Naive thymus-derived CD8-positive, alpha-beta T cell (primary cell): ENCODE measurements around the gene ABHD5. TPM values are rescaled to one million over a fixed set of nuclear protein-coding genes. Genes with fewer than 3 reads are reported as not detected.
A peak's percentile ranks its signal among the peaks of the same experiment; 100 is the strongest.
"Not testable (repeated sequence)": the region's sequence is repeated elsewhere in the genome, so short reads cannot be mapped to it uniquely, and the experiment has no call there.

Source experiments
- ATAC-seq, 2 donors: fragments of 150-1000 bp; cut with Tn5 transposase in 1 of 2; sonication (Bioruptor Pico), chemical (Tn5 transposase) in 1 of 2; 1 replicate in 1 of 2; 2 replicates in 1 of 2; pipeline ENCODE4 v1.10.0; 2021; ENCODE audit warnings: mild to moderate bottlenecking in 2 of 2, moderate library complexity in 2 of 2
- POLR2A ChIA-PET: fragments of 350-600 bp; sonication (Branson Sonifier 250); formaldehyde crosslinking; loops from one replicate; lab custom pipeline; 2021; ENCODE audit warnings: antibody characterized with exemption; lab: Charles Lee
- DNase-seq, 10 donors: peaks; one replicate each; pipeline versions ENCODE4 v3.0.0 to v3.0.0-alpha.2; 2020 to 2022
- H3K27ac Mint-ChIP-seq, 10 donors: one replicate each; pipeline ENCODE4 v1.8.0; 2020 to 2022; ENCODE audit warnings: mild to moderate bottlenecking in 10 of 10, mixed read lengths in 10 of 10, moderate library complexity in 4 of 10, inconsistent platforms in 1 of 10
- H3K27me3 Mint-ChIP-seq, 5 donors: one replicate each; pipeline ENCODE4 v1.8.0; 2021 to 2022; ENCODE audit warnings: mixed read lengths in 5 of 5
- H3K36me3 Mint-ChIP-seq, 3 donors: one replicate each; pipeline ENCODE4 v1.8.0; 2020 to 2022; ENCODE audit warnings: mixed read lengths in 3 of 3, mild to moderate bottlenecking in 2 of 3, inconsistent platforms in 1 of 3
- H3K4me1 Mint-ChIP-seq, 4 donors: one replicate each; pipeline ENCODE4 v1.8.0; 2021 to 2022; ENCODE audit warnings: mixed read lengths in 4 of 4
- H3K4me3 Mint-ChIP-seq, 10 donors: one replicate each; pipeline ENCODE4 v1.8.0; 2020 to 2022; ENCODE audit warnings: mild to moderate bottlenecking in 10 of 10, mixed read lengths in 10 of 10, moderate library complexity in 6 of 10, inconsistent platforms in 1 of 10
- H3K9me3 Mint-ChIP-seq, 9 donors: one replicate each; pipeline ENCODE4 v1.8.0; 2020 to 2022; ENCODE audit warnings: mixed read lengths in 9 of 9, mild to moderate bottlenecking in 3 of 9, inconsistent platforms in 1 of 9, moderate library complexity in 1 of 9
- polyA plus RNA-seq, 3 donors: library from polyadenylated mRNA; unstranded; fragments of 300-500 nt; fragmentation: Illumina TruSeq; gene quantifications; one replicate each; pipeline ENCODE4 v1.2.3, GENCODE V29; 2021
- total RNA-seq, 8 experiments: library from RNA in 2 of 8; stranded (reverse) in 2 of 8; gene quantifications; one replicate each; pipeline ENCODE4 v1.2.3 and lab custom pipeline; 2021 to 2026

The ABHD5 gene
- total and polyA plus RNA-seq, 5 experiments from 2014 or later, result 1.7 to 6.9 (median 4.0) TPM

- DNase-seq, result no peak
- Mint-ChIP-seq H3K36me3 (peaks cover 0 to 3% (median 0%) of the 10 kb centered on the region in 3 donors), H3K9me3 (peaks cover 0 to 4% (median 0%) of the 10 kb centered on the region in 9 donors), H3K27me3 (peaks cover 0 to 13% (median 11%) of the 10 kb centered on the region in 5 donors), H3K4me1 (no peaks in the 10 kb centered on the region), H3K27ac (no peak overlapping the region), H3K4me3 (no peak overlapping the region)
- ATAC-seq, result no peak
- POLR2A ChIA-PET, result no interaction called here
These were observed 19.9 kb upstream of the ABHD5 start for GRCh38 chr3:43670635-43671522.

- H3K27me3 Mint-ChIP-seq, result peaks cover 0 to 7% (median 5%) of the 10 kb centered on the region in 5 donors
- ATAC-seq, result no peak
- peaks cover 0 to 9% (median 2%) of the 10 kb centered on the region in 9 donors for H3K9me3 Mint-ChIP-seq
- DNase-seq, result no peak
- POLR2A ChIA-PET, result no interaction called here
- peaks cover 0 to 9% (median 5%) of the 10 kb centered on the region in 3 donors for H3K36me3 Mint-ChIP-seq
- H3K4me3 Mint-ChIP-seq, result no peak overlapping the region
- peak overlapping the region in 1 of 10 donors; percentile 7 for H3K27ac Mint-ChIP-seq
- H3K4me1 Mint-ChIP-seq, result no peaks in the 10 kb centered on the region
These were observed 16.2 kb upstream of the ABHD5 start for GRCh38 chr3:43674345-43675085.

- no peak overlapping the region for H3K27ac Mint-ChIP-seq
- no peaks in the 10 kb centered on the region for H3K4me1 Mint-ChIP-seq
- peaks cover 0 to 9% (median 2%) of the 10 kb centered on the region in 9 donors for H3K9me3 Mint-ChIP-seq
- no peak overlapping the region for H3K4me3 Mint-ChIP-seq
- no peak for DNase-seq
- H3K36me3 Mint-ChIP-seq, result peaks cover 0 to 11% (median 9%) of the 10 kb centered on the region in 3 donors
- no peak for ATAC-seq
- peaks cover 0 to 7% (median 4%) of the 10 kb centered on the region in 5 donors for H3K27me3 Mint-ChIP-seq
- POLR2A ChIA-PET, result no interaction called here
These were observed 15.1 kb upstream of the ABHD5 start for GRCh38 chr3:43675593-43675992.

- Mint-ChIP-seq H3K4me3 (no peak overlapping the region), H3K36me3 (peaks cover 0 to 11% (median 9%) of the 10 kb centered on the region in 3 donors), H3K9me3 (peaks cover 0 to 9% (median 2%) of the 10 kb centered on the region in 9 donors), H3K27me3 (peaks cover 0 to 7% (median 2%) of the 10 kb centered on the region in 5 donors), H3K4me1 (no peaks in the 10 kb centered on the region), H3K27ac (no peak overlapping the region)
- DNase-seq, result no peak
- no peak for ATAC-seq
- POLR2A ChIA-PET, result no interaction called here
These were observed 14.3 kb upstream of the ABHD5 start for GRCh38 chr3:43676441-43676840.

GRCh38 chr3:43678375-43678774, 12.4 kb upstream of the ABHD5 start:
- H3K27ac Mint-ChIP-seq, H3K4me3 Mint-ChIP-seq, H3K27me3 Mint-ChIP-seq, ATAC-seq, POLR2A ChIA-PET, DNase-seq, H3K4me1 Mint-ChIP-seq: not testable (repeated sequence)
- peaks cover 0 to 12% (median 9%) of the 10 kb centered on the region in 3 donors for H3K36me3 Mint-ChIP-seq
- peaks cover 0 to 13% (median 4%) of the 10 kb centered on the region in 9 donors for H3K9me3 Mint-ChIP-seq

GRCh38 chr3:43678887-43679449, 11.8 kb upstream of the ABHD5 start:
- POLR2A ChIA-PET, DNase-seq, H3K27ac Mint-ChIP-seq, H3K4me3 Mint-ChIP-seq, H3K27me3 Mint-ChIP-seq, ATAC-seq, H3K4me1 Mint-ChIP-seq: not testable (repeated sequence)
- Mint-ChIP-seq H3K9me3 (peaks cover 0 to 13% (median 4%) of the 10 kb centered on the region in 9 donors), H3K36me3 (peaks cover 0 to 12% (median 9%) of the 10 kb centered on the region in 3 donors)

- H3K4me1 Mint-ChIP-seq, H3K36me3 Mint-ChIP-seq, ATAC-seq, H3K4me3 Mint-ChIP-seq, H3K27me3 Mint-ChIP-seq, POLR2A ChIA-PET, H3K27ac Mint-ChIP-seq, DNase-seq: not testable (repeated sequence)
- H3K9me3 Mint-ChIP-seq, result peaks cover 0 to 13% (median 4%) of the 10 kb centered on the region in 9 donors
These were observed 9.9 kb upstream of the ABHD5 start for GRCh38 chr3:43680857-43681256.

GRCh38 chr3:43684944-43685343, 5.8 kb upstream of the ABHD5 start:
- H3K9me3 Mint-ChIP-seq, result peaks cover 0 to 6% (median 0%) of the 10 kb centered on the region in 9 donors
- H3K27ac Mint-ChIP-seq, result no peak overlapping the region
- ATAC-seq, result no peak
- peaks cover 2 to 6% (median 3%) of the 10 kb centered on the region in 4 donors for H3K4me1 Mint-ChIP-seq
- peaks cover 0 to 4% (median 0%) of the 10 kb centered on the region in 5 donors for H3K27me3 Mint-ChIP-seq
- no peak overlapping the region for H3K4me3 Mint-ChIP-seq
- POLR2A ChIA-PET, result no interaction called here
- no peak for DNase-seq
- peaks cover 0 to 4% (median 2%) of the 10 kb centered on the region in 3 donors for H3K36me3 Mint-ChIP-seq

- POLR2A ChIA-PET, result no interaction called here
- peaks cover 0 to 4% (median 0%) of the 10 kb centered on the region in 5 donors for H3K27me3 Mint-ChIP-seq
- H3K27ac Mint-ChIP-seq, result no peak overlapping the region
- H3K9me3 Mint-ChIP-seq, result peaks cover 0 to 6% (median 0%) of the 10 kb centered on the region in 9 donors
- peaks cover 4 to 14% (median 8%) of the 10 kb centered on the region in 4 donors for H3K4me1 Mint-ChIP-seq
- H3K36me3 Mint-ChIP-seq, result peaks cover 0 to 2% (median 0%) of the 10 kb centered on the region in 3 donors
- ATAC-seq, result no peak
- H3K4me3 Mint-ChIP-seq, result no peak overlapping the region
- DNase-seq, result no peak
These were observed 4.8 kb upstream of the ABHD5 start for GRCh38 chr3:43685921-43686320.

GRCh38 chr3:43686333-43686699, 4.4 kb upstream of the ABHD5 start:
- ATAC-seq (no peak), DNase-seq (no peak)
- POLR2A ChIA-PET, result no interaction called here
- H3K27ac Mint-ChIP-seq, result no peak overlapping the region
- H3K9me3 Mint-ChIP-seq, result peaks cover 0 to 6% (median 0%) of the 10 kb centered on the region in 9 donors
- H3K27me3 Mint-ChIP-seq, result peaks cover 0 to 4% (median 0%) of the 10 kb centered on the region in 5 donors
- H3K4me1 Mint-ChIP-seq, result peaks cover 4 to 15% (median 8%) of the 10 kb centered on the region in 4 donors
- peaks cover 0 to 2% (median 0%) of the 10 kb centered on the region in 3 donors for H3K36me3 Mint-ChIP-seq
- no peak overlapping the region for H3K4me3 Mint-ChIP-seq

- H3K27ac Mint-ChIP-seq, result no peak overlapping the region
- peaks cover 0 to 1% (median 0%) of the 10 kb centered on the region in 3 donors for H3K36me3 Mint-ChIP-seq
- POLR2A ChIA-PET, result no interaction called here
- H3K9me3 Mint-ChIP-seq, result peaks cover 0 to 4% (median 0%) of the 10 kb centered on the region in 9 donors
- H3K27me3 Mint-ChIP-seq, result peaks cover 0 to 3% (median 0%) of the 10 kb centered on the region in 5 donors
- peaks cover 7 to 20% (median 12%) of the 10 kb centered on the region in 4 donors for H3K4me1 Mint-ChIP-seq
- no peak for DNase-seq
- H3K4me3 Mint-ChIP-seq, result no peak overlapping the region
- ATAC-seq, result no peak
These were observed 3.8 kb upstream of the ABHD5 start for GRCh38 chr3:43686700-43687498.

GRCh38 chr3:43687499-43687811, 3.3 kb upstream of the ABHD5 start:
- peaks cover 10 to 26% (median 17%) of the 10 kb centered on the region in 4 donors for H3K4me1 Mint-ChIP-seq
- ATAC-seq (no peak), DNase-seq (no peak)
- POLR2A ChIA-PET, result no interaction called here
- H3K36me3 Mint-ChIP-seq, result no peaks in the 10 kb centered on the region
- H3K4me3 Mint-ChIP-seq, result no peak overlapping the region
- no peaks in the 10 kb centered on the region for H3K9me3 Mint-ChIP-seq
- peaks cover 0 to 1% (median 0%) of the 10 kb centered on the region in 5 donors for H3K27me3 Mint-ChIP-seq
- no peak overlapping the region for H3K27ac Mint-ChIP-seq
